ENCODE results near the gene NTNG2.
"Not testable (repeated sequence)": the region's sequence is repeated elsewhere in the genome, so short reads cannot be mapped to it uniquely, and the experiment has no call there.

NTNG2 gene, protein sequence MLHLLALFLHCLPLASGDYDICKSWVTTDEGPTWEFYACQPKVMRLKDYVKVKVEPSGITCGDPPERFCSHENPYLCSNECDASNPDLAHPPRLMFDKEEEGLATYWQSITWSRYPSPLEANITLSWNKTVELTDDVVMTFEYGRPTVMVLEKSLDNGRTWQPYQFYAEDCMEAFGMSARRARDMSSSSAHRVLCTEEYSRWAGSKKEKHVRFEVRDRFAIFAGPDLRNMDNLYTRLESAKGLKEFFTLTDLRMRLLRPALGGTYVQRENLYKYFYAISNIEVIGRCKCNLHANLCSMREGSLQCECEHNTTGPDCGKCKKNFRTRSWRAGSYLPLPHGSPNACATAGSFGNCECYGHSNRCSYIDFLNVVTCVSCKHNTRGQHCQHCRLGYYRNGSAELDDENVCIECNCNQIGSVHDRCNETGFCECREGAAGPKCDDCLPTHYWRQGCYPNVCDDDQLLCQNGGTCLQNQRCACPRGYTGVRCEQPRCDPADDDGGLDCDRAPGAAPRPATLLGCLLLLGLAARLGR

DNA sequence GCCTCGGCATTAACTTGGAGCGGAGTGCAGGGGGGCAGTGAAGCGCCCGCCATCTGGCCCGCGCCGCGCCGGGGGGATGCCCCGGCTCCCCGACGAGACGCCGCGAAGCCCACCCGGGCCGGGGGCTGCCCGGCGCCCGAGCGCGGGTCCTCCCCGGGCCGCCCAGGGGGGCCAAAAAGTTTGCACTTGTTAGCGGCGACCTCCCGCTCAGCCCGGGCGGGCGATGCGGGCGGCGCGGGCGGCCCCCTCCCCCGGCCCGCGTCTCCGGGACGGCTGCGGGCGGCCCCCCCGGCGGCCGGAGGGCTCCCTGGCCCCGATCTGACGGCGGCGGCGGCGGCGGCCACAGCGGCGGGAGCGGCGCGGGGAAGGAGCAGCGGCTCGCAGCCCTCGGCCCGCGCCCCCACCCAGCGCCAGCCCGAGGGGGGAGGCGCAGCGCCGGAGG is at the start of gene NTNG2:
TSS of gene NTNG2 (plus strand) at position 316 of the 442 bp plus-strand sequence. CDS start 4,774 bp downstream, outside the sequence.
- no peak for DNase-seq

- DNase-seq: no peak
Observed at GRCh38 chr9:132114102-132114707, 47.7 kb upstream of the NTNG2 start.

- no peak for DNase-seq
Observed at GRCh38 chr9:132116583-132116982, 45.3 kb upstream of the NTNG2 start.

DNA sequence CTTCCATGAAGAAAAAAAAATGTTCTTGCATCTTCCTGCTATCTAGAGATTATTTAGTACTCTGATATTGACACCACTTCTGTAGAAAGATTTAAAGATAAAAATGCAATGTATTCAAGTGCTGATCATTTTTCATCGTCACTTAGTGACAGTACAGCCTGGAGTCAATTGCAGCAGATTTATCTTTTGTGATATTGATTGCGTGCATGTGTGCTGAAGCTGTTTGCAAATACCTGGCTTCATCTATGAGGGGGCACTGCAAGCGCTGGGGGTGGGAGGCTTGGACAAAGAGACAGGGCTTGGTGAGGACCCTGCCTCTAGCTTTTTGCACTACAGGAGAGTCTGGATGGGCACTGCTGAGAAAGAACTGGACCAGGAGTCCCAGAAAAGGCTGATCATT is 44.2 kb upstream of the NTNG2 start:
- no peak for DNase-seq

GRCh38 chr9:132121021-132121420 is 40.8 kb upstream of the NTNG2 start:
- DNase-seq: no peak

GRCh38 chr9:132124800-132125199 is 37.1 kb upstream of the NTNG2 start:
- no peak for DNase-seq

DNA sequence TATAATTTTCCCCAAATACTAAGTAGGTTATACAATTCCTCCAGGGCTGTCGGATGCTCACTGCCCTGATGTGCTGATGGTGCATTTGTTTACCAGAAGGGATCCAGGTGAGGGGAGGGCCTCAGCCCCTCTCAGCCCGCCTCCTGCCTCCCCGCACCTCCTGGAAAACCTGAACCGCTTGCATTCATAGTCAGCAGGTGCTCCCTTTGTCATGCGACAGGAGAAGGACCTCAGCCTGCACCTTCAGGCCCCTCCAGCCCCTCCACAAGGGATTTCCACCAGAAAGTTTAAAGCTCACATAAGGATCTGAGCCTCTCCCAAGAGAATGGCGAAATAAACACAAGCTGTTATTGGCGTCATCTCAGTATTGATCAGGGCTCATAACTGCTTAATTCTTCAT is 36.5 kb upstream of the NTNG2 start:
- DNase-seq: no peak

DNA sequence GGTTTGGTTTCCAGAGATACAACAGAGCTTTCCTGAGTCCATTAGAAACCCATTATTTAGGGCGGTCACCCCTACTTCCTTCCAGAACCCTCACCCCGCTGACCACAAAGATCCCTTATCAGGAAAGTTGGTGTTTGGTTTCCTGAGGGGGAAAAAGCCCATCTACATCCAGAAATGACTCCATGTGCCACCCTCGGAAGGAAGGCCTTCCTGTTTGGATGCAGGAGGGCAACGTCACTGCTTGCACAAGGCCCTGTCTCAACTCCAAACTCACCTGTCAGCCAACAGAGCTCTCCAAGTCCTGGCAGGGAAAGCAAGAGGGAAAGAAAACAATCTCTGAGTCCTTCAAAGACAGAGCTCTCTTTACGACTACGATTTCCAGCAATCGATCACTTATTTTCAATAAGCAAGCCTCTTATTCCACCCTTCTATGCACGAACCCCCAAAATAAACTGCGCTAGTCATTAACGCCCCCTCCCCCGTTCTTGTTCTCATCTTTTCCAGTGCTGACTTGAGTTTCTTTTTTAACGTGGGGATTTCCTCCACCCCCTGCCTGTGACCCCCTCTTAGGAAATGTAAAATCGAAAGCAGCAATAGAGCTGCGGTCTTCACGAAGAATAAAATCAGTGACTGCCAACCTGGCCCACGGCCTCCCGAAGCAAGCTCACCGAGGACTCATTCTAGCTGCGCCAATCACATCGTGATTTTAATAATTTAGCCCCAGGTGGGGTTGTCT is 35.7 kb upstream of the NTNG2 start:
- no peak for DNase-seq

DNA sequence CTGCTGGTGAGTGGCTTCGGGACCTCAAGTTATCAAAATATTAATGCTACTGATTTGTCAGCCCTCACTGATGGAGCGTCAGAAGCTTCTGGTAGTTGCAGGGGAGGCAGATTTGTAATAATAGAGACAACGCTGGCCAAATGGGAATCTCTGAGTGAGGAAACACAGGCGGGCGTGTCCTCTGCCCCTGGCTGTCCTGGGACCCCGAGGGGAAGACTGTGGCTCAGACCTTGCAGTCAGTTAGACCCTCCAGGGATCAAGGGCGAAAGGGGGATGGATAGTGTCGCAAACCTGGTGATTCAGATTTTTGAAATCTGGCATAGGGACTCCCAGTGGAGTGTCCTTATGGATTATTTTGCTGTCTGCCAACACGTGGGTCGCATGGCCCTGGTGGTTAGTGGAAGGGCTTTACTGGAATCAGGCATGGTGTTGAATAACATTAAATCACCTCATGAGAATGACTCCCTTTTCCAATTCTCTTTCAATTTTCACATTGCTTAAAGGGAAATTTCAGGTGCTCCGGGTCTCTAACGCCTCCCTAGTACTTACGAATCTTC is 35.1 kb upstream of the NTNG2 start:
- DNase-seq: no peak

DNA sequence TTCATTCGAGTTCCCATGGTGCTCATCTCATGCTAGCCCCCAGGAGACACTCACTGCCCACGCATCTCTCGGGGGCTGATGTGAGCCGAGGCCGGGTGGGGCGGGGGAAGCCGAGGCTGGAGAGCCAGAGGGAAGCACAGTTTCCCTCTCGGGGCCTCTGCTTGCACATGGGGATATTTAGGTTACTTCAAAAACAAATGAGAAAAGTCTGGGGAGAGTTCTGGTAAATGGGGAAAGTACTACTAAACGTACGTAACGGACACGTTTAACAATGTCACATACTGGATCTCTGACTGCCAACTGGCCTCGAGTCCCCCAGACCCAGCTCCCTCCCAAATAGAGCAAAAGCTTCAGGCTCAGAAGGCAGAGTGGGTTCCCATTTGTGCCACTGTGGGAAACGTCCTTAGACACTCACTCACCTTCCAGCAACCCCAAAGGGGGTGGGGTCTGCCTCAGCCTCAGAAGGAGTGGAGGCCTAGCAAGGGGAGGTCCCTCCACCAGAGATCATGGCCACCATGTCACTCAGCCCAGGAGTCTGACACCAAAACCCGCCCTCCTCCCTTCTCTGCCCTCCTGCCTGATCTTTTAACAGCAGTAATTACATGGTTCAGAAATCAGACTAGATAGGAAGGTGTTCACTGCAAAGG is 33.8 kb upstream of the NTNG2 start:
- no peak for DNase-seq

- no peak for DNase-seq
Observed at GRCh38 chr9:132129535-132129934, 32.3 kb upstream of the NTNG2 start.

DNA sequence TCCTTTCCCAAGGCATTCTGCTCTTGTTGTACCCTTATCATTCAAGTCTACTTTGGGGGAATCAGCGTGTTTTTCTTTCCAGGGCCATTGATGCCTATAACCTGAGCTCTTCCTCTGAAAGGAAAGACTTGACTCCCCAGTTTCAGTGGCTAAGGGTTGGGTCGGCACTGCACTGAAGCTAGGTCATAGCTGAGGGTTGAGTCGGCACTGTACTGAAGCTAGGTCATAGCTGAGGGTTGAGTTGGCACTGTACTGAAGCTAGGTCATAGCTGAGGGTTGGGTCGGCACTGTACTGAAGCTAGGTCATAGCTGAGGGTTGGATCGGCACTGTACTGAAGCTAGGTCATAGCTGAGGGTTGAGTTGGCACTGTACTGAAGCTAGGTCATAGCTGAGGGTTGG is 27.8 kb upstream of the NTNG2 start:
- not testable (repeated sequence) for DNase-seq

- DNase-seq: no peak
Observed at GRCh38 chr9:132135456-132135855, 26.4 kb upstream of the NTNG2 start.

- DNase-seq: no peak
Observed at GRCh38 chr9:132136151-132136780, 25.6 kb upstream of the NTNG2 start.

DNA sequence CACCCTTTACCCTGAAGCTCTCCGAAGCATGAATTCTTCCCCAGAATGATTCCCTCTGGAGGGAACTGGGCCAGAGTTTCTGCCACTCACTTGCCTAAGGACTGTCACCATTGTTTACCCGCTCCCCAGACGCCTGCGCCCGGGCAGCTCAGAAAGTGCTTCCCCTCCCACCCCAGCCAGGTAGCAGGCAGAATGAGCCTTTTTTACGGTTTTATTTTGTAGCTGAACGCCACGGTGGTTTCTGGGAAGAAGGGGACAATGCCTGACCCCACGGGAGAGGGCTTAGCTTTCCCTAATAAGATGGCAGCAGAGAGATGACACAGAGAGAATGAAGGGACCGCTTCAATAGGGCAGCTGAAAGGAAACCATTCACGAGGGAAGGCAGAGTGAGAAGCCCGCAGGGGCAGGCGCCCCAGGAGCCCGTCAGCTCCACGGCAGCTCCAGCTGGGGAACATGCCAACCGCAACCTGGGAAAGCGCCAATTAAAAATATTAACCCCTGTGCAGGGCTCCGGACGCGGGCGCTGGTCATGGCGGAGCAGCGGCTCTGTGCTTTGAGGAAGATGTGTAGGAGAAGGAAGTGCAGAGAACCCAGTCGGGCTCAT is 20.4 kb upstream of the NTNG2 start:
- DNase-seq: no peak

- DNase-seq: no peak
Observed at GRCh38 chr9:132141948-132142594, 19.8 kb upstream of the NTNG2 start.

GRCh38 chr9:132142924-132143323 is 18.9 kb upstream of the NTNG2 start:
- DNase-seq: no peak

DNA sequence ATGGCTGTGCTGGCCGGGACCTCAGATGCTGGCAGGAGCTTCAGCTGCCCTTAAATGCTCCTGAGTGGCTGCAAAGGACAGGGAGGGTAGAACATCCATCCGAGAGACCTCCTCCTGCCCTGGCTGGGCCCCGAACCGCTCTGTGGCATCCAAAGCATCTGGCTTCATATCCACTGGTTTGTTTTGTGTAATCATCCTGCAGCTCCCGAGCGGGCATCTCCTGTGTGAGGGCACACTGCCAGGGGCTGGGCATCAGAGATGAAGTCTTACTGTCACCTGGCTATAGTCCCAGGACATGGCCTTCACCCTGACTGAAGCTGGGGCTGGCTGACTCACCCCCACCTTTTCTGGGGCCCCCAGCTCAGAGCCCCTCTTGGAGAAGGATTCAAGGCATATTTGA is 18.5 kb upstream of the NTNG2 start:
- no peak for DNase-seq

DNA sequence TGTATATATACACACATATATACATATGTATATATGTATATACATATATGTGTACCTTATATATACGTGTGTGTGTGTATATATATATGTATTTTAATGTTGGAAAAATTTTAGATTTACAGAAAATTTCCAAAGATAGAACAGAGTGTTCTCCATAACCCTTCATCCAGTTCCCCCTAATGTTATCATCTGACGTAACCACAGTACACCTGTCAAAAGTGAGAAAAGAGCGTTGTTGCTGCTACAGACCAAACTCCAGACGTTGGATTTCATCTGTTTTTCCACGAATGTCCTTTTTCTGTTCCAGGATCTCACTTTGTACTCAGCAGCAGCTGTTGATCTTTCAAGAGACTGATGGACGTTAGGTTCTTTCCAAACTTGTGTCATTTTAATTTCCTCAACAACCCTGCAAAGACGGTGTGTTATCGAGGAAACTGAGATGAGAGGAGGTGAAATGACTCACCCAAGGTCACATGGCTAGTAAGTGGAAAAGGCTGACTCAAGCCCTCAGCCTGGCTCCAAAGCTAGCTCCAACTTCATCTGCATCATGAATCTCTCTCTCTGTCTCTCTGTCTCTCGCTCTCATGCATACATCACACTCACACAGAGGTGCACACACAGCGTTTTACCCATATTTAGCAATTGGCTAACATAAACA is 17.0 kb upstream of the NTNG2 start:
- no peak for DNase-seq

DNA sequence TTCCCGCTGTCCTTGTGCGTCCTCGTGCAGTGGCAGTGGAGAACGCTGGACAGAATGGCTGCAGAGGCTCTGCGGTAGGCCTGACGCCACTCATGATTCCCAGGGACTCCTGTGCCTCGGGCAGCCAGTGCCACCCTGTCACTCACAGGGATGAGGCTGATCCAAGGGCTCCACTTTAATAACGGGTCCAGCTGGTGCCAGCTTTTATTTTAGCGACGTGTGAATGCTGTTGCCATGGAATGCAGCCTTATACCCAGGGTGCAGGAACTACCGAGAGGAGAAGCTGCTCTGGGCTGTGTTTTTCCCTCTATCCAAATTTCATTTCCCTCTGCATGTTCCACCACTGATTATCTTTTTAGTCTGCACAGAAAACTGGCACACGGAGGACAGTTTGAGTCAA is 15.8 kb upstream of the NTNG2 start:
- DNase-seq: no peak

DNA sequence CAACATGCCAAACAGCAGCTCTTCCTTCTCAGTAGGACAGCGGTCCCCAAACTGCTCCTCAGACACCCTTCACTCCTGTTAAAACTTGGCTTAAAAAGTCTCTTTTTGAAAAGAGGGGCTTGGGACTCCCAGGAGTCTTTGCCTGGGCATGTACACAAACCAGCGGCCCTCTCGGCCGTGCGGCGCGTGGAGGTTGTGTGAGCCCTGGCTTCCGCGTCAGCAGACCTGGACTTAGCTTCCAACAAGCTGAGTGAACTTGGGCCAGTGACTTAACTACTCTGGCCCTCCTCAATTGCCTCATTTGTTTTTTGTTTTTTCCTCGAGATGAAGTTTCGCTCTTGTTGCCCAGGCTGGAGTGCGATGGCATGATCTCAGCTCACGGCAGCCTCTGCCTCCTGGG is 15.3 kb upstream of the NTNG2 start:
- DNase-seq: no peak
